Smooth muscle cell (in vitro differentiated cells): ENCODE data around the gene FGF18. TPM values are rescaled to one million over a fixed set of nuclear protein-coding genes. Genes with fewer than 3 reads are reported as not detected.
"Not testable (repeated sequence)": the region's sequence is repeated elsewhere in the genome, so short reads cannot be mapped to it uniquely, and the experiment has no call there.

Experiments used
- DNase-seq: peaks from one replicate; lab custom pipeline; 2025; ENCODE audit not compliant: unreplicated experiment; lab: John Stamatoyannopoulos, UW
- H2AFZ ChIP-seq: fragments of 200-600 bp; sonication (generic); 2 replicates; pipeline ENCODE4 v1.6.0; 2016; ENCODE audit warnings: antibody characterized with exemption, low read depth, mild to moderate bottlenecking
- H3F3A ChIP-seq: fragments of 200-600 bp; sonication (generic); 2 replicates; pipeline ENCODE4 v1.6.0; 2017; ENCODE audit warnings: antibody characterized with exemption, low read depth
- H3K27ac ChIP-seq: fragments of 200-600 bp; sonication (generic); 2 replicates; pipeline ENCODE4 v1.5.1; 2016; ENCODE audit warnings: low read depth, mild to moderate bottlenecking
- H3K27me3 ChIP-seq: fragments of 200-600 bp; sonication (generic); 2 replicates; pipeline ENCODE4 v1.6.1; 2016; ENCODE audit warnings: low read depth, mild to moderate bottlenecking
- H3K36me3 ChIP-seq: fragments of 200-600 bp; sonication (generic); 2 replicates; pipeline ENCODE4 v1.5.1; 2016; ENCODE audit warnings: low read depth
- H3K4me1 ChIP-seq: fragments of 200-600 bp; sonication (generic); 2 replicates; pipeline ENCODE4 v1.5.1; 2016; ENCODE audit warnings: low read depth
- H3K4me2 ChIP-seq: fragments of 200-600 bp; sonication (generic); 2 replicates; pipeline ENCODE4 v1.6.0; 2016; ENCODE audit warnings: mild to moderate bottlenecking
- H3K4me3 ChIP-seq: fragments of 200-600 bp; sonication (generic); 2 replicates; pipeline ENCODE4 v1.5.1; 2016; ENCODE audit warnings: mild to moderate bottlenecking
- H3K79me2 ChIP-seq: fragments of 200-600 bp; sonication (generic); 2 replicates; pipeline ENCODE4 v1.6.0; 2016; ENCODE audit warnings: low read depth, mild to moderate bottlenecking
- H3K9ac ChIP-seq: fragments of 200-600 bp; sonication (generic); 2 replicates; pipeline ENCODE4 v1.6.0; 2016; ENCODE audit warnings: low read depth
- H3K9me3 ChIP-seq: fragments of 200-600 bp; sonication (generic); replicated peaks from 2 replicates; pipeline ENCODE4 v1.5.1; 2016; ENCODE audit warnings: low read depth
- H4K20me1 ChIP-seq: fragments of 200-600 bp; sonication (generic); 2 replicates; pipeline ENCODE4 v1.6.0; 2016; ENCODE audit warnings: low read depth
- CTCF ChIP-seq: fragments of 200-600 bp; sonication (generic); IDR thresholded peaks from 2 replicates; pipeline ENCODE4 v1.5.1; 2017; ENCODE audit warnings: borderline replicate concordance, mild to moderate bottlenecking, antibody characterized with exemption; ENCODE audit not compliant: insufficient read depth, poor library complexity, severe bottlenecking
- WGBS: methylation state at CpG from one replicate; pipeline ENCODE4 v1.1.7; 2016; ENCODE audit warnings: low lambda C conversion rate; 5-methylcytosine and 5-hydroxymethylcytosine counted together
- polyA plus RNA-seq: library from polyadenylated mRNA; unstranded; fragments of >200 nt; fragmentation: Nextera tagmentation; extraction: Ambion mirVana; gene quantifications from 2 replicates; pipeline ENCODE4 v1.2.1, GENCODE V29; 2016
- total RNA-seq: library from RNA; depleted of rRNA; stranded (reverse); fragments of >200 nt; gene quantifications from 2 replicates; pipeline ENCODE4 v1.2.3, GENCODE V29; 2014

FGF18 gene
- total and polyA plus RNA-seq, 2 experiments from 2014 or later: 0.21 TPM; not detected in 1

GRCh38 chr5:171392585-171393159 is 26.8 kb upstream of the FGF18 start:
- Histone ChIP-seq H3K9me3 (no peaks in the 10 kb centered on the region), H3K4me2 (no peak overlapping the region), H3K4me3 (no peak overlapping the region), H3K9ac (no peak overlapping the region), H3K27ac (no peak overlapping the region), H3K79me2 (peaks cover 100% of the 10 kb centered on the region), H2AFZ (no peak overlapping the region), H3K27me3 (no peaks in the 10 kb centered on the region), H3K36me3 (peaks cover 32% of the 10 kb centered on the region), H3F3A (peaks cover 19% of the 10 kb centered on the region), H3K4me1 (peaks cover 30% of the 10 kb centered on the region), H4K20me1 (peaks cover 99% of the 10 kb centered on the region)
- no peak for TF ChIP-seq CTCF
- 97% methylated on average over 4 of the region's 4 CpGs for WGBS
- no peak for DNase-seq

GRCh38 chr5:171395042-171395441 is 24.4 kb upstream of the FGF18 start:
- peaks cover 100% of the 10 kb centered on the region for H3K79me2 ChIP-seq
- H3K4me1 ChIP-seq: peaks cover 22% of the 10 kb centered on the region
- H3K27me3 ChIP-seq: no peaks in the 10 kb centered on the region
- H3K36me3 ChIP-seq: peaks cover 36% of the 10 kb centered on the region
- no peak overlapping the region for H3K4me2 ChIP-seq
- no peak for DNase-seq
- H4K20me1 ChIP-seq: peaks cover 100% of the 10 kb centered on the region
- H3F3A ChIP-seq: peaks cover 30% of the 10 kb centered on the region
- H3K9ac ChIP-seq: no peak overlapping the region
- H2AFZ ChIP-seq: no peak overlapping the region
- no peaks in the 10 kb centered on the region for H3K9me3 ChIP-seq
- no peak for TF ChIP-seq CTCF
- WGBS: 96% methylated on average over 7 of the region's 7 CpGs
- H3K4me3 ChIP-seq: no peak overlapping the region
- no peak overlapping the region for H3K27ac ChIP-seq

- peaks cover 100% of the 10 kb centered on the region for H3K79me2 ChIP-seq
- not testable (repeated sequence) for H3K4me3 ChIP-seq, H3K4me1 ChIP-seq, H3K27ac ChIP-seq, H2AFZ ChIP-seq, H3K27me3 ChIP-seq, H3K4me2 ChIP-seq, H3K9ac ChIP-seq, DNase-seq, H3K9me3 ChIP-seq
- peaks cover 32% of the 10 kb centered on the region for H3F3A ChIP-seq
- peaks cover 51% of the 10 kb centered on the region for H3K36me3 ChIP-seq
- 91% methylated on average over 11 of the region's 11 CpGs for WGBS
- H4K20me1 ChIP-seq: peaks cover 100% of the 10 kb centered on the region
Measured at GRCh38 chr5:171396583-171396982, 22.9 kb upstream of the FGF18 start.

GRCh38 chr5:171397190-171397589 is 22.3 kb upstream of the FGF18 start:
- peaks cover 97% of the 10 kb centered on the region for H3K79me2 ChIP-seq
- H3K9me3 ChIP-seq: no peaks in the 10 kb centered on the region
- peaks cover 97% of the 10 kb centered on the region for H4K20me1 ChIP-seq
- no peak for TF ChIP-seq CTCF
- no peaks in the 10 kb centered on the region for H3K27me3 ChIP-seq
- peaks cover 4% of the 10 kb centered on the region for H3K4me1 ChIP-seq
- WGBS: 92% methylated on average over 2 of the region's 2 CpGs
- no peak for DNase-seq
- no peak overlapping the region for H2AFZ ChIP-seq
- no peak overlapping the region for H3K9ac ChIP-seq
- H3K4me2 ChIP-seq: no peak overlapping the region
- peak overlapping the region; percentile 5 for H3K27ac ChIP-seq
- no peak overlapping the region for H3K4me3 ChIP-seq
- H3K36me3 ChIP-seq: peaks cover 53% of the 10 kb centered on the region
- H3F3A ChIP-seq: peaks cover 32% of the 10 kb centered on the region
